Measurements from ENCODE around the gene FCN2.

FCN2 gene

GRCh38 chr9:134912126-134912840 is 31.7 kb downstream of the FCN2 start:
- DNase-seq (ENCODE audit: low read depth), result no peak

- no peak for DNase-seq (ENCODE audit: low read depth)
Observed at GRCh38 chr9:134913041-134913712, 32.6 kb downstream of the FCN2 start.

GRCh38 chr9:134913713-134914500 is 33.3 kb downstream of the FCN2 start:
- no peak for DNase-seq (ENCODE audit: low read depth)

GRCh38 chr9:134914501-134914834 is 33.9 kb downstream of the FCN2 start:
- no peak for DNase-seq (ENCODE audit: low read depth)

- no peak for DNase-seq (ENCODE audit: low read depth)
Observed at GRCh38 chr9:134915046-134915985, 34.7 kb downstream of the FCN2 start.

GRCh38 chr9:134916161-134916665 is 35.6 kb downstream of the FCN2 start:
- no peak for DNase-seq (ENCODE audit: low read depth)

GRCh38 chr9:134917431-134918373 is 37.1 kb downstream of the FCN2 start, which contains the start of gene FCN1:
Gene FCN1, minus strand, starts transcription at chr9:134917912. Its CDS starts 41 bp downstream, at chr9:134917871.
- DNase-seq (ENCODE audit: low read depth), result no peak

GRCh38 chr9:134918646-134919045 is 38.0 kb downstream of the FCN2 start:
- no peak for DNase-seq (ENCODE audit: low read depth)

GRCh38 chr9:134919303-134919702 is 38.7 kb downstream of the FCN2 start:
- DNase-seq (ENCODE audit: low read depth), result no peak

GRCh38 chr9:134922066-134922931 is 41.7 kb downstream of the FCN2 start:
- no peak for DNase-seq (ENCODE audit: low read depth)

- DNase-seq (ENCODE audit: low read depth), result no peak
Observed at GRCh38 chr9:134922932-134923240, 42.3 kb downstream of the FCN2 start.

GRCh38 chr9:134923466-134923865 is 42.9 kb downstream of the FCN2 start:
- DNase-seq (ENCODE audit: low read depth), result no peak

GRCh38 chr9:134925011-134925511 is 44.5 kb downstream of the FCN2 start:
- DNase-seq (ENCODE audit: low read depth), result no peak

- no peak for DNase-seq (ENCODE audit: low read depth)
Observed at GRCh38 chr9:134928436-134929192, 48.0 kb downstream of the FCN2 start.

- DNase-seq (ENCODE audit: low read depth), result no peak
Observed at GRCh38 chr9:134929193-134930158, 48.9 kb downstream of the FCN2 start.

- DNase-seq (ENCODE audit: low read depth), result no peak
Observed at GRCh38 chr9:134930398-134930797, 49.8 kb downstream of the FCN2 start.

- DNase-seq (ENCODE audit: low read depth), result no peak
Observed at GRCh38 chr9:134932171-134932570, 51.6 kb downstream of the FCN2 start.

Measured in stimulated activated CD4-positive, alpha-beta T cell treated with anti-CD3 and anti-CD28 coated beads, Interleukin-2, amount 100 ng/mL, for 4 hours (primary cell).